PC-3 (cell line): ENCODE measurements around the gene ONECUT1. TPM values are rescaled to one million over a fixed set of nuclear protein-coding genes. Genes with fewer than 3 reads are reported as not detected.

Source experiments
- ATAC-seq: fragments of 200-7000 bp; cut with Tn5 transposase; 2 replicates; pipeline ENCODE4 v1.9.1; 2020; ENCODE audit warnings: mild to moderate bottlenecking, moderate library complexity
- BruUV-seq: library from RNA; stranded (reverse); fragments of 400-500 nt; replicated peaks from 2 replicates; lab custom pipeline; 2021; lab: Mats Ljungman, UMichigan
- CTCF ChIA-PET: fragments of 300-600 bp; sonication (Branson Sonifier 250); formaldehyde crosslinking; loops from one replicate; lab custom pipeline; 2022; ENCODE audit warnings: antibody characterized with exemption; lab: Charles Lee
- POLR2A ChIA-PET: fragments of 300-600 bp; sonication (Branson Sonifier 250); formaldehyde crosslinking; loops from one replicate; lab custom pipeline; 2022; ENCODE audit warnings: antibody characterized with exemption; ENCODE audit not compliant: unreplicated experiment; lab: Charles Lee
- DNase-seq: peaks from one replicate; pipeline ENCODE4 v3.0.0-alpha.2; 2015
- H2AFZ ChIP-seq: fragments of 300-600 bp; sonication (generic); 2 replicates; pipeline ENCODE4 v1.6.0; 2016; ENCODE audit warnings: antibody characterized with exemption, low read length
- H3F3A ChIP-seq: fragments of 300-600 bp; sonication (generic); one replicate; pipeline ENCODE4 v1.6.0; 2017; ENCODE audit warnings: antibody characterized with exemption, low read length, control low read depth, mild to moderate bottlenecking; ENCODE audit not compliant: unreplicated experiment
- H3K27ac ChIP-seq: fragments of 300-600 bp; sonication (generic); 2 replicates; pipeline ENCODE4 v1.5.1; 2016; ENCODE audit warnings: mild to moderate bottlenecking, low read length
- H3K27me3 ChIP-seq: fragments of 300-600 bp; sonication (generic); 2 replicates; pipeline ENCODE4 v1.6.1; 2016; ENCODE audit warnings: low read length, mixed read lengths
- H3K36me3 ChIP-seq: fragments of 300-600 bp; sonication (generic); 2 replicates; pipeline ENCODE4 v1.6.1; 2016; ENCODE audit warnings: low read depth, mixed run types, low read length, mixed read lengths
- H3K4me1 ChIP-seq: fragments of 300-600 bp; sonication (generic); 2 replicates; pipeline ENCODE4 v1.5.1; 2016; ENCODE audit warnings: low read length; ENCODE audit not compliant: insufficient read depth
- H3K4me2 ChIP-seq: fragments of 300-600 bp; sonication (generic); 2 replicates; pipeline ENCODE4 v1.6.0; 2016; ENCODE audit warnings: low read length
- H3K4me3 ChIP-seq: fragments of 300-600 bp; sonication (generic); 2 replicates; pipeline ENCODE4 v1.5.1; 2016; ENCODE audit warnings: mild to moderate bottlenecking, low read length, mixed read lengths
- H3K79me2 ChIP-seq: fragments of 300-600 bp; sonication (generic); 2 replicates; pipeline ENCODE4 v1.6.1; 2017; ENCODE audit warnings: low read length, mixed read lengths
- H3K9ac ChIP-seq: fragments of 300-600 bp; sonication (generic); 2 replicates; pipeline ENCODE4 v1.6.0; 2016; ENCODE audit warnings: mild to moderate bottlenecking, low read length
- H3K9me2 ChIP-seq: fragments of 300-600 bp; sonication (generic); replicated peaks from 2 replicates; pipeline ENCODE4 v1.6.1; 2016; ENCODE audit warnings: mixed run types, low read length, mixed read lengths
- H3K9me3 ChIP-seq: fragments of 300-600 bp; sonication (generic); 2 replicates; pipeline ENCODE4 v1.6.1; 2016; ENCODE audit warnings: low read length, mixed read lengths
- H4K20me1 ChIP-seq: fragments of 300-600 bp; sonication (generic); 2 replicates; pipeline ENCODE4 v1.6.1; 2016; ENCODE audit warnings: low read length, mixed read lengths
- EZH2 ChIP-seq: fragments of 300-600 bp; sonication (generic); IDR thresholded peaks from one replicate; pipeline ENCODE4 v1.6.1; 2017; ENCODE audit warnings: antibody characterized with exemption, mild to moderate bottlenecking, low read length; ENCODE audit not compliant: unreplicated experiment
- EZH2phosphoT487 ChIP-seq: fragments of 300-600 bp; sonication (generic); IDR thresholded peaks from 2 replicates; pipeline ENCODE4 v1.6.1; 2018; ENCODE audit warnings: mild to moderate bottlenecking, antibody characterized with exemption, low read length, borderline replicate concordance
- intact Hi-C: fragments of 100-400 bp; cut with micrococcal nuclease; formaldehyde crosslinking; loops from 2 replicates; pipeline ENCODE4 v1.9.0; 2023
- total RNA-seq: library from RNA; depleted of rRNA; stranded (reverse); fragments of >200 nt; gene quantifications from 2 replicates; pipeline ENCODE4 v1.2.3, GENCODE V29; 2014
- TF ChIP-seq, protein P1 (sequence below): fragments of 300-600 bp; sonication (generic); conservative IDR thresholded peaks from 2 replicates; pipeline ENCODE4 v1.5.1; 2017; ENCODE audit warnings: antibody characterized with exemption, low read depth, mild to moderate bottlenecking, low read length

ONECUT1 gene
- total RNA-seq, 1 experiment from 2014 or later, result not detected

GRCh38 chr15:52727815-52728214 is 62.3 kb downstream of the ONECUT1 start:
- Histone ChIP-seq H3K9me2 (no peaks in the 10 kb centered on the region), H3K79me2 (no peaks in the 10 kb centered on the region), H3K27ac (no peak overlapping the region), H3K9me3 (no peaks in the 10 kb centered on the region), H3K4me2 (no peak overlapping the region), H3K9ac (no peak overlapping the region), H2AFZ (no peak overlapping the region), H3K27me3 (no peaks in the 10 kb centered on the region), H3F3A (no peaks in the 10 kb centered on the region), H3K4me1 (peaks cover 21% of the 10 kb centered on the region), H3K36me3 (no peaks in the 10 kb centered on the region), H4K20me1 (no peaks in the 10 kb centered on the region), H3K4me3 (no peak overlapping the region)
- CTCF ChIA-PET, result interaction anchor here (0.6 kb wide), 1 partner anchor 397 kb away, joined by 4 read pairs; no protein-coding TSS in a partner anchor
- POLR2A ChIA-PET, result interaction anchor here (0.6 kb wide), 1 partner anchor 44 kb away, joined by 3 read pairs; no protein-coding TSS in a partner anchor
- ATAC-seq, result no peak
- intact Hi-C loops, result no loop called here
- TF ChIP-seq, protein P1, sequence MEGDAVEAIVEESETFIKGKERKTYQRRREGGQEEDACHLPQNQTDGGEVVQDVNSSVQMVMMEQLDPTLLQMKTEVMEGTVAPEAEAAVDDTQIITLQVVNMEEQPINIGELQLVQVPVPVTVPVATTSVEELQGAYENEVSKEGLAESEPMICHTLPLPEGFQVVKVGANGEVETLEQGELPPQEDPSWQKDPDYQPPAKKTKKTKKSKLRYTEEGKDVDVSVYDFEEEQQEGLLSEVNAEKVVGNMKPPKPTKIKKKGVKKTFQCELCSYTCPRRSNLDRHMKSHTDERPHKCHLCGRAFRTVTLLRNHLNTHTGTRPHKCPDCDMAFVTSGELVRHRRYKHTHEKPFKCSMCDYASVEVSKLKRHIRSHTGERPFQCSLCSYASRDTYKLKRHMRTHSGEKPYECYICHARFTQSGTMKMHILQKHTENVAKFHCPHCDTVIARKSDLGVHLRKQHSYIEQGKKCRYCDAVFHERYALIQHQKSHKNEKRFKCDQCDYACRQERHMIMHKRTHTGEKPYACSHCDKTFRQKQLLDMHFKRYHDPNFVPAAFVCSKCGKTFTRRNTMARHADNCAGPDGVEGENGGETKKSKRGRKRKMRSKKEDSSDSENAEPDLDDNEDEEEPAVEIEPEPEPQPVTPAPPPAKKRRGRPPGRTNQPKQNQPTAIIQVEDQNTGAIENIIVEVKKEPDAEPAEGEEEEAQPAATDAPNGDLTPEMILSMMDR, result no peak
- TF ChIP-seq EZH2 (no peak), EZH2phosphoT487 (no peak)
- no peak for DNase-seq
- BruUV-seq, result no TSS peak

DNA sequence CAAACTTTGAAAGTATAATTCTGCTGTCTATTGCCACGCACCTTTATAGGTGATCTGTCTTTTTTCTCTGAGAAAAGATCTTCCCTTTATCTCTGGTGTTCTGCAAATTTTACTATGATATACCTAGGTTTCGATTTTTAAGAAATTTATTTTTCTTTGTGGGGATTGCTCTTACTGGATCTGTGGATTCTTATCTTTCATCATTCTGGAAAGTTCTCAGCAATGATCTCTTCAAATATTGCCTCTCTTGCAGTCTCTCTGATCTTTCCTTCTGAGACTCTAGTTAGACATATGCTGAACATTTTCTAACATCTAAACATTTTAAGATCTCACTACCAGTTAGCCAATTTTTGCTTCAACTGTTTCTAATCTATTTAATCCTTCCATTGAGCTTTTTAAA is 63.9 kb downstream of the ONECUT1 start:
- Histone ChIP-seq H3K9me2 (no peaks in the 10 kb centered on the region), H2AFZ (no peak overlapping the region), H3K9ac (no peak overlapping the region), H3K27me3 (no peaks in the 10 kb centered on the region), H3K9me3 (no peaks in the 10 kb centered on the region), H3K79me2 (no peaks in the 10 kb centered on the region), H3K4me1 (peaks cover 21% of the 10 kb centered on the region), H3K4me3 (no peak overlapping the region), H4K20me1 (no peaks in the 10 kb centered on the region), H3K4me2 (no peak overlapping the region), H3K36me3 (no peaks in the 10 kb centered on the region), H3K27ac (no peak overlapping the region), H3F3A (no peaks in the 10 kb centered on the region)
- no TSS peak for BruUV-seq
- CTCF ChIA-PET, result no interaction called here
- TF ChIP-seq, protein P1, result no peak
- TF ChIP-seq EZH2, result no peak
- intact Hi-C loops, result no loop called here
- POLR2A ChIA-PET, result interaction anchor here (0.7 kb wide), 1 partner anchor 265 kb away, joined by 4 read pairs; no protein-coding TSS in a partner anchor
- DNase-seq (no peak), ATAC-seq (no peak)

DNA sequence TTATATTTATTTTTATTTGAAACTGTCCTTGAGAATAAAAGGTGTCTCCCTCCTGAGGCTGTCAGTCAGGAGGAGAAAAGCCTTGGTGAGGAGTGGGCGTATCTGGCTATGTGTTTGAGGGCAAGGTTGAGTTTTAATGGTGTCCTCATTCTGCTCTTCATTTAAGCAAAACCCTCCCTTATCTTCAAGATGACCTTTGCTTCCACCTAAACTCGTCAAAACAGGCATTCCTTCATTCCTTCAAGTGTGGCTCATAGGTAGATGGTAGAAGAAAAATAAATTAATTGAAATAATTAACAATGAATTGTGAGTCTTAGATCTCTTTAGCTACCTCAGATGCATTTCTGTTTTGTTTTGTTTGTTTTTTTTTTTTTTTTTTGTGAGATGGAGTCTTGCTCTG is 71.6 kb downstream of the ONECUT1 start:
- no peaks in the 10 kb centered on the region for H3K27me3 ChIP-seq
- H3K27ac ChIP-seq, result no peak overlapping the region
- ChIA-PET POLR2A (no interaction called here), CTCF (no interaction called here)
- no peaks in the 10 kb centered on the region for H3F3A ChIP-seq
- no peak for DNase-seq
- no peaks in the 10 kb centered on the region for H3K36me3 ChIP-seq
- H4K20me1 ChIP-seq, result no peaks in the 10 kb centered on the region
- H3K4me3 ChIP-seq, result no peak overlapping the region
- intact Hi-C loops, result no loop called here
- BruUV-seq, result no TSS peak
- no peaks in the 10 kb centered on the region for H3K4me1 ChIP-seq
- no peak for ATAC-seq
- no peaks in the 10 kb centered on the region for H3K9me2 ChIP-seq
- TF ChIP-seq EZH2phosphoT487 (no peak), EZH2 (no peak)
- TF ChIP-seq, protein P1, result no peak
- H3K79me2 ChIP-seq, result no peaks in the 10 kb centered on the region
- H3K4me2 ChIP-seq, result no peak overlapping the region
- H3K9me3 ChIP-seq, result no peaks in the 10 kb centered on the region
- H2AFZ ChIP-seq, result no peak overlapping the region
- no peak overlapping the region for H3K9ac ChIP-seq
